ENCODE measurements around the gene TPPP2.
"Not testable (repeated sequence)": the region's sequence is repeated elsewhere in the genome, so short reads cannot be mapped to it uniquely, and the experiment has no call there.

The TPPP2 gene

GRCh38 chr14:21039585-21040369 is 9.8 kb downstream of the TPPP2 start:
- peak; percentile 40 for DNase-seq

GRCh38 chr14:21040370-21040925 is 10.4 kb downstream of the TPPP2 start:
- no peak for DNase-seq

GRCh38 chr14:21040941-21041340 is 10.9 kb downstream of the TPPP2 start:
- not testable (repeated sequence) for DNase-seq

GRCh38 chr14:21041676-21042433 is 11.8 kb downstream of the TPPP2 start, which contains the start of gene RNASE7:
TSS of gene RNASE7 (plus strand) at chr14:21042362. CDS start at chr14:21042993, 631 bp downstream.
- DNase-seq = no peak

GRCh38 chr14:21042918-21043317 is 12.9 kb downstream of the TPPP2 start:
- no peak for DNase-seq

GRCh38 chr14:21043387-21043973 is 13.5 kb downstream of the TPPP2 start:
- no peak for DNase-seq

- DNase-seq = no peak
These were observed 14.1 kb downstream of the TPPP2 start for GRCh38 chr14:21043974-21044618.

- DNase-seq = no peak
These were observed 17.4 kb downstream of the TPPP2 start for GRCh38 chr14:21047378-21047781.

GRCh38 chr14:21048638-21049037 is 18.6 kb downstream of the TPPP2 start:
- DNase-seq = no peak

- DNase-seq = no peak
These were observed 19.3 kb downstream of the TPPP2 start for GRCh38 chr14:21049271-21049673.

- no peak for DNase-seq
These were observed 20.6 kb downstream of the TPPP2 start for GRCh38 chr14:21050597-21050996.

- no peak for DNase-seq
These were observed 23.4 kb downstream of the TPPP2 start for GRCh38 chr14:21053184-21054122.

GRCh38 chr14:21054123-21054767 is 24.2 kb downstream of the TPPP2 start:
- DNase-seq = no peak

- DNase-seq = no peak
These were observed 24.7 kb downstream of the TPPP2 start for GRCh38 chr14:21054768-21055145.

GRCh38 chr14:21055432-21056117 is 25.6 kb downstream of the TPPP2 start:
- DNase-seq = no peak

GRCh38 chr14:21056520-21057163 is 26.6 kb downstream of the TPPP2 start:
- no peak for DNase-seq

GRCh38 chr14:21057803-21058675 is 28.0 kb downstream of the TPPP2 start, which contains the start of gene RNASE8:
TSS of gene RNASE8 (plus strand) at chr14:21057822. CDS start at chr14:21057893, 71 bp downstream.
- DNase-seq = no peak

GRCh38 chr14:21058903-21059302 is 28.9 kb downstream of the TPPP2 start:
- no peak for DNase-seq
